ENCODE measurements around the gene PKN2.

The PKN2 gene

DNA sequence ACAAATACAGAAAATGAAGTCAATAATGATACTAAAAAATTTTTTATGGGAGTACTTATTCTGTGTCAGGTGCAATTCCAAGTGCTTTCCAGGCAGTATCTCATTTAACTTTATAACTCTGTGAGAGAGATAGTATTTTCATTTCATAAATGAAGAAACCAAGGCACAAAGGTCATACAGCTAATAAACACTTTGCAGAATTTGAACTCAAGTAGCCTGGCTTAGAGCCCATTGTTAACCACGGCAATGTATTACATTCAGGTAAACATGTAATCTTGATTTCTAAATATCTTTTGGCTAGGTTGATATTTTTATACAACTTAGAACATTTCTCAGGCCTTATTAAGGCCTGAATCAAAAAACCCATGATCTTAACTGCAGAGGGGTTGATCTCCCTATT is 28.9 kb upstream of the PKN2 start:
- H3K4me3 ChIP-seq (ENCODE audit: low read depth, low read length) = no peak overlapping the region
- no peak for TF ChIP-seq MYC (IDR thresholded peaks at IDR 0.05; ENCODE audit: low read depth, low read length)
- no peak for TF ChIP-seq MAX (IDR thresholded peaks at IDR 0.05; ENCODE audit: low read depth, low read length)
- TF ChIP-seq POLR2A (IDR thresholded peaks at IDR 0.05; ENCODE audit: extremely low read depth, insufficient read length) = no peak
- no peak for TF ChIP-seq CTCF (IDR thresholded peaks at IDR 0.05; ENCODE audit: low read depth, low read length)
- no peak for DNase-seq (ENCODE audit: low read depth)

DNA sequence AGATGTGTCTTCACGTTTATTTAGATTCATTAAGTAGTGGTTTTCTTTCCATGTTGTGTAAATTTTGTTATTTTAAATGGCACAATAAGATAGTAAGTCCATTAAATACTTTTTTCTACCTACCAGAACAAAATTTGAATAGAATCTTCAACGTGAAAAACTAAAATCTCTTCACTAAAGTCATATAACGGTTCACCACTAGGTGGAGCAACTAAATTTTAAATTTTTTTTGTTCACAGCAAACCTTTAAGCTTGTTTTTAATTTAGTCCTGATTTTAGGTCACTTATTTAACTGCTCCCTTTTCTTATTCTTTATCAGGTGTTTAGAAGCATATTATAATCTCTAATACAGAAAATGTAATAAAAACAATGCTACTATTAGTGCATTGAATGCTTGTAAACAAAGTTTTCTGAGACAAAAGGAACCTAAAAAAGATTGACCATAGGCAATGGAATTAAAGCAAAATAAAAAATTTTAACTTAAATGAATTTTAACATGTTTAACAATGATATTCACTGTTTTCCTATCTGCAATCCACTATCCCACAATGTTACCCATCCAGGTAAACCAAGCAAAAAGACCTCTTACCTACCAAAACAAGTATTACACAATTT is 28.3 kb upstream of the PKN2 start:
- H3K4me3 ChIP-seq (ENCODE audit: low read depth, low read length) = no peak overlapping the region
- TF ChIP-seq MYC (IDR thresholded peaks at IDR 0.05; ENCODE audit: low read depth, low read length) (no peak), CTCF (IDR thresholded peaks at IDR 0.05; ENCODE audit: low read depth, low read length) (peak; percentile 12), MAX (IDR thresholded peaks at IDR 0.05; ENCODE audit: low read depth, low read length) (no peak), POLR2A (IDR thresholded peaks at IDR 0.05; ENCODE audit: extremely low read depth, insufficient read length) (no peak)
- peak; percentile 38 for DNase-seq (ENCODE audit: low read depth)

GRCh38 chr1:88658419-88658818 is 25.7 kb upstream of the PKN2 start:
- TF ChIP-seq MAX (IDR thresholded peaks at IDR 0.05; ENCODE audit: low read depth, low read length) (no peak), MYC (IDR thresholded peaks at IDR 0.05; ENCODE audit: low read depth, low read length) (no peak), POLR2A (IDR thresholded peaks at IDR 0.05; ENCODE audit: extremely low read depth, insufficient read length) (no peak), CTCF (IDR thresholded peaks at IDR 0.05; ENCODE audit: low read depth, low read length) (no peak)
- no peak overlapping the region for H3K4me3 ChIP-seq (ENCODE audit: low read depth, low read length)
- no peak for DNase-seq (ENCODE audit: low read depth)

GRCh38 chr1:88659552-88659951 is 24.5 kb upstream of the PKN2 start:
- TF ChIP-seq POLR2A (IDR thresholded peaks at IDR 0.05; ENCODE audit: extremely low read depth, insufficient read length) (no peak), CTCF (IDR thresholded peaks at IDR 0.05; ENCODE audit: low read depth, low read length) (no peak), MAX (IDR thresholded peaks at IDR 0.05; ENCODE audit: low read depth, low read length) (no peak), MYC (IDR thresholded peaks at IDR 0.05; ENCODE audit: low read depth, low read length) (no peak)
- no peak for DNase-seq (ENCODE audit: low read depth)
- H3K4me3 ChIP-seq (ENCODE audit: low read depth, low read length) = no peak overlapping the region

- TF ChIP-seq POLR2A (IDR thresholded peaks at IDR 0.05; ENCODE audit: extremely low read depth, insufficient read length) = no peak
- no peak for TF ChIP-seq MYC (IDR thresholded peaks at IDR 0.05; ENCODE audit: low read depth, low read length)
- TF ChIP-seq MAX (IDR thresholded peaks at IDR 0.05; ENCODE audit: low read depth, low read length) = no peak
- TF ChIP-seq CTCF (IDR thresholded peaks at IDR 0.05; ENCODE audit: low read depth, low read length) = no peak
- no peak overlapping the region for H3K4me3 ChIP-seq (ENCODE audit: low read depth, low read length)
- DNase-seq (ENCODE audit: low read depth) = no peak
Measured at GRCh38 chr1:88661188-88661587, 22.9 kb upstream of the PKN2 start.
